HG02588 (cell line): Measurements from ENCODE around the gene CLOCK.
A peak's percentile ranks its signal among the peaks of the same experiment; 100 is the strongest.

Experiments used
- ATAC-seq: cut with Tn5 transposase; IDR thresholded peaks from one replicate; pipeline ENCODE4 v1.9.1; 2021; ENCODE audit warnings: mild to moderate bottlenecking, moderate library complexity; ENCODE audit not compliant: unreplicated experiment

CLOCK gene

DNA sequence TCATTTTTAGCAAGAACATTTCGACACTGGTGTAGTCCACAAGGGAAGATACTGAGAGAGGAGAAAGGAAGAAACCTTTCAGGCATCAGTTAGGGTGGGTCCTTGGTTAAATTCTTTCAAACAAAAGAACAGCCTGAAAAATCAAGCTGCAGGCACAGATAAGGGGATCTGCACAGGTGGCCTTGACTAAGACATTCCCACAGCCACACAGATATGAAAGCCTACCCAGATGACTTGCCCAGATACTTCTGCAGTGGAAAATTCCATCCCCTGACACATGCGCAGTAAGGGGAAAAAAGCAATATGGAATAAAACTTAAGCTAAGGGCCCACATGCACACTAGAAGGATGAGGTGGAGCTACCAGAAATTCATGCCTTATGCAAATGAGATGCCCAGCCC is 159.9 kb downstream of the CLOCK start:
- ATAC-seq, result no peak

GRCh38 chr4:55386073-55386472 is 160.6 kb downstream of the CLOCK start:
- ATAC-seq, result peak; percentile 79

DNA sequence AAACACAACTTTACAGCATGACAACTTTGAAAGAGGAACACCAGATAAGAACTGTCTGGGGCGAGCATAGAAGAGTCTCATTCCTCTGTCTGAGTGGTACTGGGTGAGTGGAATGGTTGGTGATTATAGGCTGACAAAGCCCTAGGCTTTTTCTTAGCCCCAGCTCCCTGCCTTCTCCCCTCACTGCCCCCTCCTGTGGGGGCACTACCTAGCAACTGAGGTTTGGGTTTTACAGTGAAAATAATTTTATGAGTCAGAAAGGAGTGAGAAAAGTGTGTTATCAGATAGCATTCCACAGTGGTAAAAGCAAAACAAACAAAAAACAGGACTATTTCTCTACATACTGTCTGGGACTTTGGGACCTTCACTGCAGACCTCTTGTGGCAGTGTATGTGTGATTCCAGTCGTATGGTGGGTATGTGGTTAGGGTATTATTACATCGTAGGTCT is 161.5 kb downstream of the CLOCK start:
- ATAC-seq, result no peak

DNA sequence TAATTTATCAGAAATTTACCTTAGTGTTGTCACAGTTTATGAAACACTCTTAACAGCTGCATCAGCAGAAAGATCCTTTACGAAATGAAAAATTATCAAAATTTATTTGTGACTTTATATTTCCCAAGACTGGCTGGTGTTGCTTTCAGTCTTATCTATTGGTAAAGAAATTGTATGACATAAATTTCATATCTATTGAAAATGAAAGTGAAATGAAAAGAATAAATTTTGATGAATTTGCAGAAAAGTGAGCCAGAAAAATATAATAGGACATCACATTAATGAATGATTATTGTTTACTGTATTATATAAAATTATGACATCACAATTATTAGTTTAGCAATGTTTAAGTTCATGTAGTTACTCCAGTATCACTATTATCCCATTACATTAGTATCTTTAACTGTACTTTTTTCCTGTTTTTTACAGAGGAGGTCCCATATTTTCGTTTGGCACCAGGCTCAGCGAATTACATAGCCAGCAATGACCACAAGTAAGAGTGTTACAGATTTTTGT is 164.2 kb downstream of the CLOCK start:
- no peak for ATAC-seq

- no peak for ATAC-seq
Observed at GRCh38 chr4:55381502-55381901, 165.2 kb downstream of the CLOCK start.

DNA sequence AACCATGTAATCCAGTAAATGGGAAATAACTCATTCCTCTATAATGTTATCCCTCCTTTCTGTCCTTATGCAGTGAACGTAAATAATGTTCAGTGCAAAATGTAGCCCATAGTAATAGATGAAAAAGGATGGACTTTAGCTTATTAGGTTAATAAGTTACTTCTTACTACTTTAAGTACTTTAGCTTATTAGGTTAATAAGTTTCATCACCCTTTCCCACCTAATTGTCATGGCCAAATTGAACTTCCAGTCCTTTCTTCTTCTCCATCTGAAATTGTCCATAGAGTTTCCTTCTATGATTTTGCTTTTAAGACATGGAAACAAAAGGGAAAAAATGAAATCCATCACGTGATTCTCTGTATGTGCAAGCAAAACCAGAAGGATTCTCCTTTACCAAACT is 166.1 kb downstream of the CLOCK start:
- ATAC-seq, result no peak

DNA sequence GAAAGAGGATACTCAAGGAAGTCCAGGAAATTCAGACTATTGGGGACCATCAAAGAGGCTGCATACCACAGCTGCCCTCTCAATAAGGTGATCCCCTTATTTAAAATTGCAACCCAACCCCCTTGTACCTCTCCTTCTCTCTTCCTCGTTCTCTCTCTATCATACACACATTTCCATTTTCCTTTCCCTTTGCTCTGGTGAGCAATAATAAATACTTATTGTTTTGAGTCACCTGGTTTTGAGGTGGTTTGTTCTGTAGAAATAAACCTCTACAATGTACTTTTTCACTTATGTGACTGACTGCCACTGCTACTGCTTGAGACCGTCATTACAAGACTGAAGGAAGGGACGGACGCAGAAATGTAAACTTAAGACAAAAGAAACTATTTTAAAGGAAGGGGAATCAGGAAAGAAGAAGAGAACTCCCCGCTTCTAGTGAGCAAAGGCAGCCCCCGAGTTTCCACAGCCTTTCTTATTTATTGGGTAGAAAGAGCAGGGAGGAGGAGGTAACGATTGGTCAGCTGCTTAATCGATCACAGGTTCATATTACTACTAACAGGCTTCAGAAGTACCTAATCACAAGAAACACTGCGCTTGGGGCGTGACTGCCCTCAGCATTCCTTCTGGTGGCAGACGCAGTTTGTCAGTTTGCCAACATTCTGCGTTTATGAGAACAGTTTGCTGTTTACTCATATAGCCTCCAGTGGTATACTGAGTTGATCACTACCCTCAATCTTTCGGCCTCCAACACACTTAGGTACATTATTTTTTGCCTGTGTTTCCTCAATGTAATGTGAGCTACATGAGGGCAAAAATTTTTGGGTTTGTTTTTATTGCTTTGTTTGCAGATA is 167.9 kb downstream of the CLOCK start:
- ATAC-seq, result no peak
